ENCODE results near the gene PPM1F.

PPM1F gene

DNA sequence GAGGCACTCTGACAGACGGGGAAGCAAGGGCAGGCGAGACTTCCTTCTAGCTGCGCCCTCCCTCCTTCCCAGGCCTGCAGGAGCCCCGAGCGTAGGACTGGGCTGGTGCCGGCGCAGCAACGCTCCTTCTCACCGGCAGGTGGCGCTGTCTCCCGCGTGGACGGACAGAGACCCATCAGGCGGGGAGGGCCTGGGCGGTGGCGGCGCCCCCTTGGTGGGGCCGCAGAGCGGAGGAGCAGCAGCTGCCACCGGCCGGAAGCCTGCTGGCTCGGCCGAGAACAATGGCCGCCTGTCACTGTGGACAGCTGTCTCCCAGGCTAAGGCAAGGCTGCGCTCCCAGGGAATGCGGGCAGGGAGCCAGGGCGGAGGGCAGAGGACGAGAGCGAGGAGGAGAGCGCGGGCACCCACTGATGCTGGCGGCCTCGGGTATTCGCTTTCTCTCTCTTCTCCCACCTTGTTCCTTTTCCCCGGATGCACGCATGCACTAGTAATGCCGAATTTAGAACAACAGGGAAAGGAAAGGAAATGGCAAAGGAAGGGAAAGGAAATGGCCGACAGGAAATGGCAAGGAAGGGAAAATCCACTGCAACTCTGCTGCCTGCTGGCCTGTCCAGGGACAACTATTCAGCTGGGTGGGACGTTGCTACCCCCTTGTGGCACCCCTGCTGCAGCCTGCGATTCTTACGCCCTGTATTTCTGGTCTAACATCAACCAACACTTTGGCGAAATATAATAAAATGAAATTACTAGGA lies 14.4 kb downstream of the PPM1F start:
- DNase-seq (ENCODE audit: extremely low read depth, low read depth) = peak; percentile 76
- TF ChIP-seq, protein P1, sequence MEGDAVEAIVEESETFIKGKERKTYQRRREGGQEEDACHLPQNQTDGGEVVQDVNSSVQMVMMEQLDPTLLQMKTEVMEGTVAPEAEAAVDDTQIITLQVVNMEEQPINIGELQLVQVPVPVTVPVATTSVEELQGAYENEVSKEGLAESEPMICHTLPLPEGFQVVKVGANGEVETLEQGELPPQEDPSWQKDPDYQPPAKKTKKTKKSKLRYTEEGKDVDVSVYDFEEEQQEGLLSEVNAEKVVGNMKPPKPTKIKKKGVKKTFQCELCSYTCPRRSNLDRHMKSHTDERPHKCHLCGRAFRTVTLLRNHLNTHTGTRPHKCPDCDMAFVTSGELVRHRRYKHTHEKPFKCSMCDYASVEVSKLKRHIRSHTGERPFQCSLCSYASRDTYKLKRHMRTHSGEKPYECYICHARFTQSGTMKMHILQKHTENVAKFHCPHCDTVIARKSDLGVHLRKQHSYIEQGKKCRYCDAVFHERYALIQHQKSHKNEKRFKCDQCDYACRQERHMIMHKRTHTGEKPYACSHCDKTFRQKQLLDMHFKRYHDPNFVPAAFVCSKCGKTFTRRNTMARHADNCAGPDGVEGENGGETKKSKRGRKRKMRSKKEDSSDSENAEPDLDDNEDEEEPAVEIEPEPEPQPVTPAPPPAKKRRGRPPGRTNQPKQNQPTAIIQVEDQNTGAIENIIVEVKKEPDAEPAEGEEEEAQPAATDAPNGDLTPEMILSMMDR (IDR thresholded peaks at IDR 0.05; ENCODE audit: low read depth, low read length) = peak; percentile 98

DNA sequence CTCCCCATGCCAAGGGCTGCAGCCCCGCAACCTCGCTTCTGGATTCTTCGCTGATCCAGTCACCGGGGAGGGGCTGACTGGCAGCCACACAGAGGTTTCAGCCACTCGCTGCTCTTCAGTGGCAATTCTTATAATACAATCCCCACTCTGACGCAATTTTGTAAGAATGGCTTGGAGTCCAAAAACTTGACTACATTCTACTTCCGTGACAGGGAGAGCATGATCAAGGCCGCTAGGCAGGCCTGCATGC lies 14.9 kb downstream of the PPM1F start:
- peak; percentile 92 for DNase-seq (ENCODE audit: extremely low read depth, low read depth)
- TF ChIP-seq, protein P1 (IDR thresholded peaks at IDR 0.05; ENCODE audit: low read depth, low read length) = no peak

DNA sequence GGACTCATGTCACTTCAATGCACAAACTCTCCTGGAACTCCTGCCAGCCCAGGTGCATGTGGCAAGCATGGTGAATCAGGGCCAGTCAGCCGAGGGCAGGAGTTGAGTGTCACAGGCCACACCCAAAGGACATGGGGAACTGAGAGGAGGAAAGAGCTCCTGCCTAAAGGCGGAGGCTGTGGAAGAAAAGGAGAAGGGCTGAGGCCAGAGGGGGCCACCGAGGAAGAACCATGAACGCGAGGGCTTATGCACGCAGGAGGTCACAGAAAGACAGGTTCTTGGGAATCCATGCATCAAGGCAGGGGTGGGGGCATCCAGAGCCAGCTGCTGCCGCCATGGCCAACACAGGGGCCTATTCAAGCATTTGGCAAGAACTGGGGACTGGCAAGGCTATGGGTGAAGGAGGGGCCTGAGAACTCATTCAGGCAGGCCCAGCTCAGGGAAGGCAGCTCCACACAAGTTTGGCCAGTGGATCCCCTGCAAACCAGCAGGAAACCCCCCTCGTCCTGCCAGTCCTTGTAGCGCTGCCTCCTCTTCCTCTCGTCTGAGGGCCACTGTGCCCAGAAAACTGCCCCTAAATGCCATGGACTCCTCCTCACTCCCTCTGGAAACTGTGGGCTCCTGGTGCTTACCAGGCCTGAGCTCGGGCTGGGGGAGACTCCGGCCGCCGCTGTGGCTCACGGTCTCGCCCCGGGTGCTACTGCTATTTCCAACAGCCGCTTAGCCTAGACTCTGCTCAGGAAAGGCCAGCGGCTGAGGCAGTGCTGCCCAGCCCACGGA lies 15.4 kb downstream of the PPM1F start:
- DNase-seq (ENCODE audit: extremely low read depth, low read depth) = no peak
- TF ChIP-seq, protein P1 (IDR thresholded peaks at IDR 0.05; ENCODE audit: low read depth, low read length) = no peak

DNA sequence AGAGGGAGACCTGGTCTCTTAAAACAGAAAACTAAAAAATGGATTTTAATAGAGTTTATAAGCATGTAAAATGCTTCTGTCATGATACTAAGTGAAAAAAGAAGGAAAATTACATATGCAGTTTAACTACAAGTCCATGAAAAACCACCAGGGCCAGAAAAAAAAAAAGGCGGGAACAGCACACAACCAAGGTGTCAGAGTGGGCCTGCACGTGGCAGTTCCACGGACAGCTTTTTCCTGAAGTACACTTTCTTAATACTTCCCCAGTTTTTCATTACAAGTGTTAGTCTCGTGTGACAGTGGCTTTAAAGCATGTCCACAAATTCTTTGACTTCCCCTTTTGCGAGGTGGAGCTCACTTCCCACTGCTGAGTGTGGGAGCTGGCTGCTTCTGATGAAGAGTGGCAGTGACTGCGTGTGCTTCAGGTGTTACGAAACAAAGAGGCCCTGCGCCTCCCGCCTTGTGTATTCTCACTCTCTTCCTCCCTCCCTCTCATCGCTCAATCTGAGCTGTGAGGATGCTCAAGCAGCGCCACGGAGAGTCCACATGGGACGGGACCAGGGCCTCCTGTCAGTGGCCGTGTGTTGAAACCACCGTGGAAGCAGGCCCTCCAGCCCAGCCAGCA lies 16.4 kb downstream of the PPM1F start:
- TF ChIP-seq, protein P1 (IDR thresholded peaks at IDR 0.05; ENCODE audit: low read depth, low read length) = no peak
- DNase-seq (ENCODE audit: extremely low read depth, low read depth) = no peak

DNA sequence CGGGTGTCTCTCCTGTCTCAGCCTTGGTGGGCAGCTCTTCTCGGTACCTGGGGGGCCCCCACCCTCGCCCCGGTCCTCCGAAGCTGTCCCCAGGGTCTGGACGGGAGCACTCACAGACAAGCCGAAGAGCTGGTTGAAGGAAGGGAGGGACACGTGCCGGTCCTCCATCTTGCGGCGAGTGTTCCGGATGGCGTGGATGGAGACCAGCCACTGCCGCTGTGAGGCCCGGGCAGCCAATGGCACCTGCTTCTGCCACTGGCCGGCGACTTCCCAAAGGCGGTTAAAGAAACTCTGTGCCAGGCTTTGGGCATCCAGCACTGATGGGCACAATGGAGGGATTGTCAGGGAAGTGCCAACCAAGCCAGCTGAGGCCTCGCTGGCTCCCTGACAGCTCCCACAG lies 18.7 kb downstream of the PPM1F start:
- TF ChIP-seq, protein P1 (IDR thresholded peaks at IDR 0.05; ENCODE audit: low read depth, low read length) = no peak
- no peak for DNase-seq (ENCODE audit: extremely low read depth, low read depth)

DNA sequence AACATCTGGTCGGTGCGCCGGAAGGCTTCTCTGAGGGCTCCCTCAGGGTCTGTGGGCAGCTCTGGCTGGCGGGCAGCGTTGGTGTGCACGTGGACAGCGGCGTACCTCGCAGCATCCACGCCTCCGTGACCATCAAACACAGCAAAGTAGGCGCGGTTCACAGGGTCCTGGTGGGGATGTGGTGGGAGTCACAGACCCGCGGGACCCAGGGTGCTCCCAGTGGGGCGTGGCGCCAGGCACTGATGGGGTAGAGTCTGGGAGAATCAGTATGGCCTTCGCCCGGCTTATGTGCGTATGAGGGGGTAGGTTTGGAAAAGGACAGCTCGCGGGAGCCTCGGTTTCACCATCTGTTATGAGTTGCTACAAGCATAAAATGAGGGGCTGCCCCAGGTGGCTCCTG lies 19.2 kb downstream of the PPM1F start:
- TF ChIP-seq, protein P1 (IDR thresholded peaks at IDR 0.05; ENCODE audit: low read depth, low read length) = no peak
- DNase-seq (ENCODE audit: extremely low read depth, low read depth) = no peak

DNA sequence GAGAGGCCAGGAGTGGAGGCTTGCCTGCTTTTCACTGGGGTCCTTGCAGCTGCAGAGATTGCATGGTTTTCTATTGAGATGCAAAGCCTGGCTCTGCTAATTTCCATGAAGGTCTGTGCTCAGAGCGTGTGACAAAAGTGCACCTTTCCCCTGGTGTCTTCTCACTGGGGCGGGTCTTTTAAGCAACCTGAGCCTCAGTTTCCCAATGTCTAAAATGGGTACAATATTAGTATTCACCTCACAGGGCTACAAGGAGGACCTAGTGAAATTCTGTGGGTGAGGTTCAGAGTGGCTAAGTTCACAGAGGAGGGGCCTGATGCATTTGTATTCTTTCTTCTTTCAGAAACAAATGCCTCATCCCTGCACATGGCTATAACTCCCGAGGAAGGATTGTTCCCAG lies 20.3 kb downstream of the PPM1F start:
- TF ChIP-seq, protein P1 (IDR thresholded peaks at IDR 0.05; ENCODE audit: low read depth, low read length) = no peak
- no peak for DNase-seq (ENCODE audit: extremely low read depth, low read depth)

Measured in AG09319 (cell line).